ENCODE data around the gene TBCA.

Gene TBCA

GRCh38 chr5:77781076-77781475 lies 4.9 kb upstream of the TBCA start:
- H3K4me3 ChIP-seq (replicated peaks; ENCODE audit: low read depth, low read length), result no peak overlapping the region
- no peak for DNase-seq (ENCODE audit: extremely low read depth, low read depth)
- TF ChIP-seq CTCF (IDR thresholded peaks at IDR 0.05; ENCODE audit: low read depth, low read length, missing control alignments), result no peak

- DNase-seq (ENCODE audit: extremely low read depth, low read depth), result no peak
- H3K4me3 ChIP-seq (replicated peaks; ENCODE audit: low read depth, low read length), result no peak overlapping the region
- TF ChIP-seq CTCF (IDR thresholded peaks at IDR 0.05; ENCODE audit: low read depth, low read length, missing control alignments), result no peak
Measured at GRCh38 chr5:77778881-77779438, 2.8 kb upstream of the TBCA start.

- no peak for DNase-seq (ENCODE audit: extremely low read depth, low read depth)
- TF ChIP-seq CTCF (IDR thresholded peaks at IDR 0.05; ENCODE audit: low read depth, low read length, missing control alignments), result no peak
- H3K4me3 ChIP-seq (replicated peaks; ENCODE audit: low read depth, low read length), result no peak overlapping the region
Measured at GRCh38 chr5:77778398-77778797, 2.3 kb upstream of the TBCA start.

- no peak for DNase-seq (ENCODE audit: extremely low read depth, low read depth)
- H3K4me3 ChIP-seq (replicated peaks; ENCODE audit: low read depth, low read length), result no peak overlapping the region
- no peak for TF ChIP-seq CTCF (IDR thresholded peaks at IDR 0.05; ENCODE audit: low read depth, low read length, missing control alignments)
Measured at GRCh38 chr5:77777911-77778310, 1.8 kb upstream of the TBCA start.

GRCh38 chr5:77777281-77777892 lies 1.2 kb upstream of the TBCA start:
- H3K4me3 ChIP-seq (replicated peaks; ENCODE audit: low read depth, low read length), result no peak overlapping the region
- no peak for DNase-seq (ENCODE audit: extremely low read depth, low read depth)
- no peak for TF ChIP-seq CTCF (IDR thresholded peaks at IDR 0.05; ENCODE audit: low read depth, low read length, missing control alignments)

GRCh38 chr5:77776554-77777206 lies 541 bp upstream of the TBCA start:
- peak overlapping the region; percentile 87 for H3K4me3 ChIP-seq (replicated peaks; ENCODE audit: low read depth, low read length)
- TF ChIP-seq CTCF (IDR thresholded peaks at IDR 0.05; ENCODE audit: low read depth, low read length, missing control alignments), result no peak
- no peak for DNase-seq (ENCODE audit: extremely low read depth, low read depth)
